H1 (cell line): ENCODE measurements around the gene BAX. TPM values are rescaled to one million over a fixed set of nuclear protein-coding genes. Genes with fewer than 3 reads are reported as not detected.

ENCODE experiments used
- CTCF ChIA-PET: fragments of 300-600 bp; sonication (Branson Sonifier 250); formaldehyde crosslinking; loops from one replicate; lab custom pipeline; 2021; ENCODE audit not compliant: partially characterized antibody; lab: Charles Lee
- POLR2A ChIA-PET: fragments of 300-600 bp; sonication (Branson Sonifier 250); formaldehyde crosslinking; loops from one replicate; lab custom pipeline; 2021; ENCODE audit warnings: inconsistent platforms; ENCODE audit not compliant: partially characterized antibody; lab: Charles Lee
- DNase-seq, 2 experiments: peaks; one replicate each; pipeline versions ENCODE4 v3.0.0 to v3.0.0-alpha.2; 2010 to 2022; ENCODE audit warnings: low spot score in 2 of 2, low read depth in 1 of 2, mixed read lengths in 1 of 2
- FAIRE-seq: peaks from 2 replicates; lab custom pipeline; 2011; peaks lifted over from hg19 to GRCh38; lab: Jason Lieb, UNC
- H2AFZ ChIP-seq: 2 replicates; pipeline ENCODE4 v1.8.1; 2012; ENCODE audit warnings: low read length, inconsistent platforms
- H2AK5ac ChIP-seq: 2 replicates; pipeline ENCODE4 v1.6.1; 2013; ENCODE audit warnings: low read depth, low read length
- H2BK120ac ChIP-seq: replicated peaks from 2 replicates; pipeline ENCODE3; 2013; ENCODE audit warnings: low read depth, low read length, inconsistent platforms
- H2BK12ac ChIP-seq: 2 replicates; pipeline ENCODE4 v1.6.1; 2013; ENCODE audit warnings: low read depth, low read length
- H2BK15ac ChIP-seq: 2 replicates; pipeline ENCODE4 v1.6.1; 2013; ENCODE audit warnings: low read length
- H2BK20ac ChIP-seq: 2 replicates; pipeline ENCODE4 v1.6.1; 2013; ENCODE audit warnings: low read length
- H2BK5ac ChIP-seq: 2 replicates; pipeline ENCODE4 v1.6.1; 2013; ENCODE audit warnings: low read depth, low read length
- H3K14ac ChIP-seq: 2 replicates; pipeline ENCODE4 v1.6.1; 2013; ENCODE audit warnings: inconsistent platforms; ENCODE audit not compliant: insufficient read length
- H3K18ac ChIP-seq: 2 replicates; pipeline ENCODE4 v1.6.1; 2013; ENCODE audit warnings: low read length; ENCODE audit errors: extremely low read depth
- H3K23ac ChIP-seq: 2 replicates; pipeline ENCODE4 v1.6.1; 2013; ENCODE audit warnings: inconsistent platforms; ENCODE audit not compliant: insufficient read length
- H3K23me2 ChIP-seq: 2 replicates; pipeline ENCODE4 v1.6.1; 2013; ENCODE audit warnings: low read depth, low read length
- H3K27ac ChIP-seq: 2 replicates; pipeline ENCODE4 v1.6.1; 2011; ENCODE audit warnings: low read depth, low read length, inconsistent platforms
- H3K27me3 ChIP-seq, 4 experiments: replicated peaks in 1 of 4; 1 replicate in 1 of 4; 2 replicates in 3 of 4; pipeline versions ENCODE4 v1.6.1 to v1.8.1; 2011 to 2013; ENCODE audit warnings: low read length in 3 of 4, mild to moderate bottlenecking in 3 of 4, inconsistent platforms in 2 of 4, mixed read lengths in 2 of 4, moderate library complexity in 1 of 4; ENCODE audit not compliant: control insufficient read depth in 3 of 4, insufficient read depth in 3 of 4; ENCODE audit errors: extremely low read depth in 1 of 4
- H3K36me3 ChIP-seq, 4 experiments: 2 replicates each; pipeline versions ENCODE4 v1.6.1 to v1.8.1; 2011 to 2013; ENCODE audit warnings: mild to moderate bottlenecking in 4 of 4, low read length in 3 of 4, moderate library complexity in 2 of 4, control low read depth in 1 of 4, inconsistent platforms in 1 of 4; ENCODE audit not compliant: insufficient read depth in 4 of 4, control insufficient read depth in 2 of 4
- H3K4ac ChIP-seq: replicated peaks from 2 replicates; pipeline ENCODE3; 2013; ENCODE audit warnings: low read length, low read depth, mixed read lengths, inconsistent platforms; ENCODE audit not compliant: insufficient read length
- H3K4me1 ChIP-seq, 4 experiments: replicated peaks in 1 of 4; 1 replicate in 1 of 4; 2 replicates in 3 of 4; pipeline versions ENCODE4 v1.6.1 to v1.8.1; 2011 to 2013; ENCODE audit warnings: low read length in 3 of 4, inconsistent platforms in 2 of 4, mixed read lengths in 1 of 4; ENCODE audit not compliant: insufficient read depth in 4 of 4, control insufficient read depth in 3 of 4
- H3K4me2 ChIP-seq, 2 experiments: 2 replicates each; pipeline versions ENCODE4 v1.6.1 to v1.8.1; 2011 to 2013; ENCODE audit warnings: low read depth in 2 of 2, low read length in 2 of 2, control low read depth in 1 of 2, inconsistent platforms in 1 of 2, mild to moderate bottlenecking in 1 of 2; ENCODE audit not compliant: insufficient read depth in 1 of 2
- H3K4me3 ChIP-seq, 4 experiments: fragments of 200-600, 300-600 bp in 1 of 4; sonication (generic), shearing (Covaris generic), sonication (Bioruptor Twin) in 1 of 4; 2 replicates each; pipeline versions ENCODE4 v1.5.1 to v1.8.1; 2011 to 2016; ENCODE audit warnings: low read length in 4 of 4, low read depth in 3 of 4, control low read depth in 2 of 4, inconsistent platforms in 2 of 4, mild to moderate bottlenecking in 2 of 4, mixed read lengths in 1 of 4, moderate library complexity in 1 of 4; ENCODE audit not compliant: insufficient read depth in 2 of 4; ENCODE audit errors: extremely low read depth in 1 of 4
- H3K56ac ChIP-seq: replicated peaks from 2 replicates; pipeline ENCODE3; 2013; ENCODE audit warnings: low read depth, mild to moderate bottlenecking, mixed read lengths, low read length, inconsistent platforms; ENCODE audit not compliant: insufficient read length
- H3K79me1 ChIP-seq: 2 replicates; pipeline ENCODE4 v1.6.1; 2013; ENCODE audit warnings: low read depth, low read length, control low read depth
- H3K79me2 ChIP-seq, 2 experiments: 2 replicates each; pipeline versions ENCODE4 v1.6.1 to v1.8.1; 2012 to 2013; ENCODE audit warnings: low read length in 2 of 2, mild to moderate bottlenecking in 2 of 2, inconsistent platforms in 1 of 2; ENCODE audit not compliant: insufficient read depth in 2 of 2, control insufficient read depth in 1 of 2
- H3K9ac ChIP-seq, 4 experiments: replicated peaks in 1 of 4; 1 replicate in 1 of 4; 2 replicates in 3 of 4; pipeline versions ENCODE4 v1.6.1 to v1.8.1; 2011 to 2013; ENCODE audit warnings: low read depth in 3 of 4, low read length in 3 of 4, control low read depth in 2 of 4, mild to moderate bottlenecking in 2 of 4, moderate library complexity in 2 of 4, inconsistent platforms in 1 of 4; ENCODE audit errors: extremely low read depth in 1 of 4
- H3K9me3 ChIP-seq, 2 experiments: 2 replicates each; pipeline versions ENCODE4 v1.6.1 to v1.8.1; 2012 to 2013; ENCODE audit warnings: mild to moderate bottlenecking in 2 of 2, moderate library complexity in 2 of 2, control low read depth in 1 of 2, inconsistent platforms in 1 of 2, low read depth in 1 of 2, low read length in 1 of 2, mixed read lengths in 1 of 2; ENCODE audit not compliant: insufficient read depth in 2 of 2
- H4K20me1 ChIP-seq, 2 experiments: replicated peaks in 1 of 2; 2 replicates each; pipeline versions ENCODE3 to v1.8.1; 2011 to 2013; ENCODE audit warnings: inconsistent platforms in 2 of 2, low read length in 2 of 2, mild to moderate bottlenecking in 1 of 2; ENCODE audit not compliant: insufficient read depth in 2 of 2, control insufficient read depth in 1 of 2
- H4K5ac ChIP-seq: 2 replicates; pipeline ENCODE4 v1.6.1; 2013; ENCODE audit warnings: low read length, low read depth, mixed read lengths, inconsistent platforms; ENCODE audit not compliant: insufficient read length
- H4K8ac ChIP-seq: 2 replicates; pipeline ENCODE4 v1.8.0; 2013; ENCODE audit warnings: mild to moderate bottlenecking, moderate library complexity, low read length, inconsistent platforms; ENCODE audit not compliant: insufficient read depth; ENCODE audit errors: extremely low read depth
- H4K91ac ChIP-seq: replicated peaks from 2 replicates; pipeline ENCODE3; 2013; ENCODE audit warnings: low read length, mixed read lengths, inconsistent platforms; ENCODE audit not compliant: insufficient read length
- SIN3A ChIP-seq, 2 experiments: IDR thresholded peaks in 1 of 2; conservative IDR thresholded peaks in 1 of 2; 2 replicates each; pipeline ENCODE4 v1.6.1; 2011 to 2012; ENCODE audit warnings: low read length in 2 of 2, improper control_type of control experiment in 1 of 2, low read depth in 1 of 2, mild to moderate bottlenecking in 1 of 2
- SIRT6 ChIP-seq: IDR thresholded peaks from one replicate; pipeline ENCODE4 v1.7.1; 2012; ENCODE audit warnings: low read length, inconsistent platforms
- WGBS, 2 experiments: shearing (Covaris generic) in 1 of 2; methylation state at CpG; one replicate each; pipeline versions ENCODE4 v1.1.6 to v1.1.7; 2013 to 2015; ENCODE audit warnings: low lambda C conversion rate in 2 of 2, mixed read lengths in 2 of 2, inconsistent platforms in 1 of 2, low coverage in 1 of 2, missing lambda C conversion rate in 1 of 2; ENCODE audit not compliant: insufficient replicate concordance in 2 of 2, insufficient coverage in 1 of 2, insufficient read length in 1 of 2; ENCODE audit errors: extremely low coverage in 1 of 2, missing lambda C conversion rate in 1 of 2; 5-methylcytosine and 5-hydroxymethylcytosine counted together
- polyA plus RNA-seq, 7 experiments: library from polyadenylated mRNA; depleted of rRNA in 3 of 7; stranded (reverse) in 5 of 7; unstranded in 2 of 7; fragments of >200 nt in 5 of 7; fragments of 200-250 nt in 2 of 7; gene quantifications; 1 replicate in 5 of 7; 2 replicates in 1 of 7; 4 replicates in 1 of 7; pipeline versions ENCODE4 v1.2.1 to v1.2.3, GENCODE V29; 2011 to 2013; ENCODE audit warnings: missing spikeins in 2 of 7, mixed read lengths in 2 of 7
- total RNA-seq: library from RNA; stranded (reverse); fragmentation: NEBNext Ultra II Directional; extraction: Animal tissue kit (Norgen Biotek cat#: 25700); gene quantifications from 2 replicates; pipeline ENCODE4 v1.2.1, GENCODE V29; 2021

BAX gene
- total and polyA plus RNA-seq, 2 of the 8 experiments (the other 6 are each of a cell fraction or from before 2014, with no cell fraction given), result 257 to 346 TPM

GRCh38 chr19:48991873-48992580 lies 37.4 kb downstream of the BAX start:
- Histone ChIP-seq H3K9ac (peak overlapping the region in 3 of 4 experiments; percentile 25 to 75 (median 73); a peak in 5 of 7 replicates), H3K18ac (no peak overlapping the region; the same call in 1 of the 2 replicates), H3K14ac (no peak overlapping the region), H2BK120ac (no peak overlapping the region), H3K9me3 (no peaks in the 10 kb centered on the region), H3K27ac (no peak overlapping the region), H3K4me1 (peaks cover 0 to 3% (median 0%) of the 10 kb centered on the region in 4 experiments; a peak in 2 of 7 replicates), H2BK12ac (no peak overlapping the region), H3K23me2 (peaks cover 8% of the 10 kb centered on the region; the same call in 1 of the 2 replicates), H4K91ac (no peak overlapping the region), H2AFZ (no peak overlapping the region), H4K8ac (no peak overlapping the region), H3K4me2 (peak overlapping the region; percentile 87 to 91), H3K79me2 (peaks cover 11 to 31% of the 10 kb centered on the region in 2 experiments; a peak in 3 of 4 replicates), H2BK15ac (no peak overlapping the region), H4K20me1 (peaks cover 0 to 13% of the 10 kb centered on the region in 2 experiments), H3K23ac (no peak overlapping the region), H4K5ac (peak overlapping the region; percentile 50), H3K27me3 (no peaks in the 10 kb centered on the region), H3K79me1 (peaks cover 15% of the 10 kb centered on the region), H3K4ac (no peak overlapping the region), H2BK20ac (no peak overlapping the region), H3K4me3 (peak overlapping the region; percentile 66 to 97 (median 92)), H2AK5ac (no peak overlapping the region), H3K36me3 (peaks cover 0 to 13% (median 5%) of the 10 kb centered on the region in 4 experiments; a peak in 4 of 8 replicates), H3K56ac (no peak overlapping the region), H2BK5ac (peak overlapping the region; percentile 35; the same call in 1 of the 2 replicates)
- POLR2A ChIA-PET, result interaction anchor here (1.2 to 4.4 kb wide), 10 partner anchors 9 to 155 kb away, joined by 3 to 37 read pairs (median 4); partner anchors contain the start of genes FTL, NUCB1 and PPP1R15A
- CTCF ChIA-PET, result interaction anchor here (0.6 to 2.6 kb wide), 14 partner anchors 10 to 187 kb away, joined by 3 to 19 read pairs (median 4); partner anchors contain the start of gene HSD17B14
- DNase-seq (no peak), FAIRE-seq (no peak)
- 47% methylated on average over 7 of the region's 8 CpGs; no CpG with 5 or more reads in 1 of the 2 experiments for WGBS, 2 experiments
- TF ChIP-seq SIN3A (conservative IDR thresholded peaks at IDR 0.05 in 1 of 2, IDR thresholded peaks at IDR 0.05 in 1 of 2; ENCODE audit: low read depth in 1 of 2, low read length in 2 of 2) (0 out of 4 replicates have a peak, but pooled peaks of 1 of the 2 experiments have one; percentile 18), SIRT6 (no peak)
